ENCODE measurements around the gene HEXIM2. TPM values are rescaled to one million over a fixed set of nuclear protein-coding genes. Genes with fewer than 3 reads are reported as not detected.

Gene HEXIM2
- total RNA-seq, 1 experiment from 2014 or later, result 7.6 TPM

GRCh38 chr17:45127548-45128300 is 34.0 kb upstream of the HEXIM2 start:
- peak; percentile 48 for DNase-seq (ENCODE audit: low read depth)

- DNase-seq (ENCODE audit: low read depth), result no peak
Observed at GRCh38 chr17:45128331-45128730, 33.3 kb upstream of the HEXIM2 start.

- DNase-seq (ENCODE audit: low read depth), result no peak
Observed at GRCh38 chr17:45128989-45129388, 32.7 kb upstream of the HEXIM2 start.

GRCh38 chr17:45129426-45129939 is 32.2 kb upstream of the HEXIM2 start:
- DNase-seq (ENCODE audit: low read depth), result no peak

GRCh38 chr17:45129940-45130680 is 31.6 kb upstream of the HEXIM2 start:
- no peak for DNase-seq (ENCODE audit: low read depth)

- DNase-seq (ENCODE audit: low read depth), result no peak
Observed at GRCh38 chr17:45130681-45131615, 30.7 kb upstream of the HEXIM2 start.

- no peak for DNase-seq (ENCODE audit: low read depth)
Observed at GRCh38 chr17:45131616-45132319, 29.9 kb upstream of the HEXIM2 start.

GRCh38 chr17:45132320-45132571 is 29.4 kb upstream of the HEXIM2 start, which contains the start of gene PLCD3:
PLCD3 (minus strand) TSS chr17:45132515; CDS start chr17:45132410, 105 bp downstream.
- no peak for DNase-seq (ENCODE audit: low read depth)

- peak; percentile 86 for DNase-seq (ENCODE audit: low read depth)
Observed at GRCh38 chr17:45132572-45133463, 28.9 kb upstream of the HEXIM2 start.

- peak; percentile 95 for DNase-seq (ENCODE audit: low read depth)
Observed at GRCh38 chr17:45135192-45135977, 26.3 kb upstream of the HEXIM2 start, which contains the start of gene ACBD4. ACBD4 (plus strand) TSS chr17:45135687; CDS start chr17:45136145, 458 bp downstream.

GRCh38 chr17:45135978-45136791 is 25.5 kb upstream of the HEXIM2 start:
- DNase-seq (ENCODE audit: low read depth), result no peak

GRCh38 chr17:45136846-45137560 is 24.7 kb upstream of the HEXIM2 start:
- DNase-seq (ENCODE audit: low read depth), result no peak

- DNase-seq (ENCODE audit: low read depth), result no peak
Observed at GRCh38 chr17:45137561-45138305, 23.9 kb upstream of the HEXIM2 start.

- no peak for DNase-seq (ENCODE audit: low read depth)
Observed at GRCh38 chr17:45138911-45139532, 22.7 kb upstream of the HEXIM2 start.

- no peak for DNase-seq (ENCODE audit: low read depth)
Observed at GRCh38 chr17:45139533-45139920, 22.1 kb upstream of the HEXIM2 start.

- no peak for DNase-seq (ENCODE audit: low read depth)
Observed at GRCh38 chr17:45143094-45143670, 18.5 kb upstream of the HEXIM2 start.
